Calu3 (cell line): ENCODE results near the gene SLN. TPM values are rescaled to one million over a fixed set of nuclear protein-coding genes. Genes with fewer than 3 reads are reported as not detected.

Experiments used
- BruUV-seq: library from RNA; stranded (reverse); fragments of 400-500 nt; replicated peaks from 2 replicates; lab custom pipeline; 2021; lab: Mats Ljungman, UMichigan
- CTCF ChIA-PET: fragments of 300-600 bp; sonication (Branson Sonifier 250); formaldehyde crosslinking; loops from one replicate; lab custom pipeline; 2022; ENCODE audit warnings: antibody characterized with exemption; lab: Charles Lee
- DNase-seq: peaks from one replicate; pipeline ENCODE4 v3.0.0; 2022
- H3K27ac Mint-ChIP-seq: one replicate; pipeline ENCODE4 v1.8.0; 2022; ENCODE audit warnings: mixed read lengths; ENCODE audit not compliant: unreplicated experiment
- H3K27me3 Mint-ChIP-seq: one replicate; pipeline ENCODE4 v1.8.0; 2022; ENCODE audit warnings: mixed read lengths; ENCODE audit not compliant: unreplicated experiment
- H3K36me3 Mint-ChIP-seq: one replicate; pipeline ENCODE4 v1.8.0; 2022; ENCODE audit warnings: mild to moderate bottlenecking, moderate library complexity, mixed read lengths; ENCODE audit not compliant: insufficient read depth, unreplicated experiment
- H3K4me1 Mint-ChIP-seq: one replicate; pipeline ENCODE4 v1.8.0; 2022; ENCODE audit warnings: mild to moderate bottlenecking, low read depth, mixed read lengths; ENCODE audit not compliant: unreplicated experiment
- H3K4me3 Mint-ChIP-seq: one replicate; pipeline ENCODE4 v1.8.0; 2022; ENCODE audit warnings: mild to moderate bottlenecking, low read depth, moderate library complexity, mixed read lengths; ENCODE audit not compliant: unreplicated experiment
- H3K9me3 Mint-ChIP-seq: one replicate; pipeline ENCODE4 v1.8.0; 2022; ENCODE audit warnings: low read depth, mixed read lengths; ENCODE audit not compliant: unreplicated experiment
- intact Hi-C: fragments of 100-400 bp; cut with micrococcal nuclease; formaldehyde crosslinking; loops from one replicate; pipeline ENCODE4 v1.10.0; 2022; ENCODE audit not compliant: unreplicated experiment
- total RNA-seq: library from RNA; stranded (reverse); gene quantifications from 2 replicates; pipeline ENCODE4 v1.2.3, GENCODE V29; 2022
- TF ChIP-seq, protein P1 (sequence below): fragments of 200-600 bp; IDR thresholded peaks from one replicate; pipeline ENCODE4 v1.8.0; 2022; ENCODE audit warnings: antibody characterized with exemption; ENCODE audit not compliant: unreplicated experiment

SLN gene
- total RNA-seq, 1 experiment from 2014 or later: not detected

DNA sequence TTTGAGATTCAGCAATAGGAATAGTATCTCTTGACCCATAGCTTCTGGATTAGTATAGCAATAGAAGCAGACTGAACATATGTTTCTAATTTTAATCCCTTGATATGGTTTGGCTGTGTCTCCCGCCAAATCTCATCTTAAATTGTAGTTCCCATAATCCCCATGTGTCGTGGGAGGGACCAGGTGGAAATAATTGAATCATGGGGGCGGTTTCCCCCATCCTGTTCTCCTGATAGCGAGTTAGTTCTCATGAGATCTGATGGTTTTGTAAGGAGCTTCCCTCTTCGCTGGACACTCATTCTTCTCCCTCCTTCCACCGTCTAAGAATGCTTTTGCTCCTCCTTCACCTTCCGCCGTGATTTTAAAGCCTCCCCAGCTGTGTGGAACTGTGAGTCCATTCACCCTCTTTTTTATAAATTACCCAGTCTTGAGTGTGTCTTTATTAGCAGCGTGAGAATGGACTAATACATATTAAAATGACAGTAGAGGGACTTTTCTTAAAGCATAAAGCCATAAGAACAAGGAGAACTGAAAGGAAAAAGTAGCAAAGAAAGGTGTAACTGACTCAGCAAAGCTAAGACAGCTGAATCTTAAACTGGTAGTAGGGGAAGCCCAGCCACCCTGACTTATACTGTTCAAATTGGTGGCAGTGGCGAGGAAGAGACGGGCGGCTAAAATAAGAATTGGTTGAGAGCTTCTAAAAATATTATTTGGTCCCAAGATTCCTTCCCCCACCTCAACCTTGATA lies 20.3 kb upstream of the SLN start:
- CTCF ChIA-PET: interaction anchor here (1.0 kb wide), 1 partner anchor 9 kb away, joined by 3 read pairs; no protein-coding TSS in a partner anchor

DNA sequence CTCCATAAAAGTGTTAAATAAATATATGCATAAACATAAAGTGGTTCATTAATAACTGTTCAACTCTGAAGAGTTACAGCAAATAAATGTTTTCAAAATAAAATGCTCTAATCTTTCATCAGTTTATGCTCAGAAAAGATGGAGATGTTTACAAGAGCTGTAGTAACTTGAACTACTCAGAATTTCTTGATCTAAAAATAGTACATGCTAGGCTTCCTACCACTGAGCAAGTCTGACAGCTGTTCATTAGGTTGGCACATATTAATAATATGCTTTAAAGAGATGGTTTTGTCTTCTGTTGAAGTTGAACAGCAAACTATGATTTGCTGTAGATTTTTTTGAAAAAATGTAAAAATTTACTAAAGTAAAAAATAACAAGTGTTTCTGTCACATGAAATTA lies 10.8 kb upstream of the SLN start:
- DNase-seq: no peak
- BruUV-seq: no TSS peak
- TF ChIP-seq, protein P1, sequence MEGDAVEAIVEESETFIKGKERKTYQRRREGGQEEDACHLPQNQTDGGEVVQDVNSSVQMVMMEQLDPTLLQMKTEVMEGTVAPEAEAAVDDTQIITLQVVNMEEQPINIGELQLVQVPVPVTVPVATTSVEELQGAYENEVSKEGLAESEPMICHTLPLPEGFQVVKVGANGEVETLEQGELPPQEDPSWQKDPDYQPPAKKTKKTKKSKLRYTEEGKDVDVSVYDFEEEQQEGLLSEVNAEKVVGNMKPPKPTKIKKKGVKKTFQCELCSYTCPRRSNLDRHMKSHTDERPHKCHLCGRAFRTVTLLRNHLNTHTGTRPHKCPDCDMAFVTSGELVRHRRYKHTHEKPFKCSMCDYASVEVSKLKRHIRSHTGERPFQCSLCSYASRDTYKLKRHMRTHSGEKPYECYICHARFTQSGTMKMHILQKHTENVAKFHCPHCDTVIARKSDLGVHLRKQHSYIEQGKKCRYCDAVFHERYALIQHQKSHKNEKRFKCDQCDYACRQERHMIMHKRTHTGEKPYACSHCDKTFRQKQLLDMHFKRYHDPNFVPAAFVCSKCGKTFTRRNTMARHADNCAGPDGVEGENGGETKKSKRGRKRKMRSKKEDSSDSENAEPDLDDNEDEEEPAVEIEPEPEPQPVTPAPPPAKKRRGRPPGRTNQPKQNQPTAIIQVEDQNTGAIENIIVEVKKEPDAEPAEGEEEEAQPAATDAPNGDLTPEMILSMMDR: no peak
- no peak overlapping the region for H3K4me3 Mint-ChIP-seq
- H3K9me3 Mint-ChIP-seq: no peaks in the 10 kb centered on the region
- H3K27me3 Mint-ChIP-seq: peaks cover 42% of the 10 kb centered on the region
- no peaks in the 10 kb centered on the region for H3K36me3 Mint-ChIP-seq
- intact Hi-C loops: no loop called here
- no peaks in the 10 kb centered on the region for H3K4me1 Mint-ChIP-seq
- H3K27ac Mint-ChIP-seq: no peak overlapping the region
- CTCF ChIA-PET: no interaction called here

More for the DNA sequence above, 20.3 kb upstream of the SLN start:
- Mint-ChIP-seq H3K27ac (no peak overlapping the region), H3K4me1 (no peaks in the 10 kb centered on the region), H3K9me3 (no peaks in the 10 kb centered on the region), H3K27me3 (peaks cover 50% of the 10 kb centered on the region), H3K4me3 (no peak overlapping the region), H3K36me3 (no peaks in the 10 kb centered on the region)
- no peak for DNase-seq
- intact Hi-C loops: no loop called here
- TF ChIP-seq, protein P1: no peak
- BruUV-seq: no TSS peak

DNA sequence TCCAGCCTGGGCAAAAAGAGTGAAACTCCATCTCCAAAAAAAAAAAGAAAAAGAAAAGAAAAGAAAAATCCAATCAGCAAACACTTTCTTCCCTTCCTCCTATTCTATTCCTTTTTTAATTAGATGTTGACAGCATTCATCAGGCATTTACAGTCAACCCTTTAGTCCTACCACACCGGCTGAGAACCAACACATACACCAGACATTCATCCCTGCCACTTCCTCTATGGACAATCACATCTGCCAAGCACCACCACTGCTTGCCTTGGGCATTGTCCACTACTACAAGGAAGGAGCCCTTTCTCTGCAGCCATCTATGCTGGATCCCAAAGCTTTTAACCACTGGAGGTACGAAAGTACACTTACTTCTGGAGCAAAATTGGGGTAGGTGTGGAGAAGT lies 9.4 kb upstream of the SLN start:
- H3K9me3 Mint-ChIP-seq: no peaks in the 10 kb centered on the region
- CTCF ChIA-PET: no interaction called here
- no peaks in the 10 kb centered on the region for H3K36me3 Mint-ChIP-seq
- no peak for DNase-seq
- TF ChIP-seq, protein P1: no peak
- H3K4me3 Mint-ChIP-seq: no peak overlapping the region
- H3K4me1 Mint-ChIP-seq: no peaks in the 10 kb centered on the region
- intact Hi-C loops: no loop called here
- H3K27ac Mint-ChIP-seq: no peak overlapping the region
- peaks cover 31% of the 10 kb centered on the region for H3K27me3 Mint-ChIP-seq
- BruUV-seq: no TSS peak

DNA sequence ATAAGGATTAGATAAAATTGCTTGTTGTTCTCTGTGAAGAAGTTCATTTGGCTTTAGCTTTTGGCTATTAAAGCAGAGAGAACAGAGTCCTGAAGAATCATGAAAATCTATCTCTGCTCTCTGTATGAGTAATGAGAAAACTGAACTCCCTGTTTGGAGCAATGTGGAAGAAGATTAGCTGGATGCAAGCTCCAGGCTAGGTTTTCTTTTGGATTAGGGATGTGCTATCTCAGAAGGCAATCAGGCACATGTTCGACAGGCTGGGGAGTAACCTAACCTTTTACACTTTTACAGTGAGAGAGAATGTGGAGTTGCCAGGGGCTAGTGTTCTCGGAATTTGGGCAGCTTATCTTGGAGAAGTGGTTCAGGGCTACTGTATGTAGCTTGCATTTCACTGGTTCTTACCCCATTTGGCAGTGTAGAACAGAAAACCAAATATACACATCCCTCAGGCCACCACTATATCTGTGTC lies 8.5 kb upstream of the SLN start:
- Mint-ChIP-seq H3K4me1 (no peaks in the 10 kb centered on the region), H3K36me3 (no peaks in the 10 kb centered on the region), H3K4me3 (no peak overlapping the region), H3K27me3 (peaks cover 31% of the 10 kb centered on the region), H3K9me3 (no peaks in the 10 kb centered on the region), H3K27ac (no peak overlapping the region)
- intact Hi-C loops: no loop called here
- CTCF ChIA-PET: no interaction called here
- DNase-seq: no peak
- no TSS peak for BruUV-seq
- TF ChIP-seq, protein P1: no peak
